Measurements from ENCODE around the gene KRT222.

Gene KRT222

GRCh38 chr17:40664582-40665333 is at the start of gene KRT222:
Gene KRT222, minus strand, starts transcription at chr17:40665177. Its CDS starts 78 bp downstream, at chr17:40665099.
- DNase-seq (ENCODE audit: low read depth): no peak

DNA sequence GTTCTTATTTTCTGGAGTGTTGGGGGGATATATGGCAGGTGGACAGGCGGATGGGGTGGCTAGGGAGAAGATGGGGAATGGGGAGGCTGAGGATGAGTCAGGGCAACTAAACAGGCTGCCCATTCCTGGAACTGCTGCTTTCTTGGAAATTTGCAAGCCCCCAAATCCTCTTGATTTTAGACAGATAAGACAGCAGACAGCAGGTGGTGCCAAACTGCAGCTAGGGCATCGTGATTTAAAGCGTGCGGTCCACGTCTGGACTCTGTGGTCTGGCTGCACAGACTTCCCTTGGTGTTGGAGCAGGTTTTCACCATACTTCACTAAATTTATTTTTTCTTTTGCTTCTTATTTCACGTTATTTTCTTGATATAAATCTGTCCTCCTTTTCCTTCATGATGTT is 49.5 kb upstream of the KRT222 start:
- DNase-seq (ENCODE audit: low read depth): no peak

- DNase-seq (ENCODE audit: low read depth): peak; percentile 47
Observed at GRCh38 chr17:40707745-40708144, 42.8 kb upstream of the KRT222 start.

DNA sequence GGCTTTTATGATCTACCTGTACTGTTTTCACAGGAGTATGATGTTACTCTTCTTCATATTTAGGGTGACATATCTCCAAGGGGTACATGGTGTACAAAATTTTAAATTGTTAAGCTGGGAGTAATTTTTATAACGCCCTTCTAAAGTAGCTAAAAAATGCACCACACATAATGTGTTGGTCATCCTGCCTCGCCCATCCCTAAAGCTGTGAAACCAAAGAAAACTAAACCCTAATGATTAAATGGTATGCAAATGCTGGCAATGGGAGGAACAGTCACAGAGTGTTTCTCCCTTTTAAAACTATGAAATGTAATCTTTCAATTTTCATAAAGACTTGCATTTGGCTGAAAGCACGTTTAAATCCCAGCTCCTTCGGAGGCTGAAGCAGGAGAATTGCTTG is 40.6 kb upstream of the KRT222 start:
- DNase-seq (ENCODE audit: low read depth): no peak

DNA sequence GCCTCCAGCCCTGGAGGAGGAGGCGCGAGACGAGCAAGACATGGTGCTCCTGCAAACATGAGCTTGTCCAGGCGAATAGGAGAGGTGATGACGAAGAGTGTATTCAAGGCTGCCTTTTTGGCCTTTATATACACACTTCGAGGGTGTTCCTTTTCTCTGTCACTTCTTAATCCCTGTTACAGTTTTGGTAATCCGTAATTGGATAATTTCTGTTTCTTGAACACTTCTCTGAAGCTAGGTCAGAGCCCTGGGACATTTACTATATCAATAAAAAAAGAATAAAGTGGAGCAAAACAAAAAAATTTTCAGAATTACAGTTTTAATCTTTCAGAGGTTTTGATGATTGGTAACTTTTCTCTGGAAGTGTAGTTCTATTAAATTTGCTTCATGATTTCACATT is 38.7 kb upstream of the KRT222 start, which contains the start of gene KRT24:
TSS of gene KRT24 (minus strand) at position 101 of the 400 bp plus-strand sequence. CDS start at position 42, 59 bp downstream.
- DNase-seq (ENCODE audit: low read depth): no peak

GRCh38 chr17:40702271-40702670 is 37.3 kb upstream of the KRT222 start:
- DNase-seq (ENCODE audit: low read depth): no peak

- no peak for DNase-seq (ENCODE audit: low read depth)
Observed at GRCh38 chr17:40699853-40700252, 34.9 kb upstream of the KRT222 start.

DNA sequence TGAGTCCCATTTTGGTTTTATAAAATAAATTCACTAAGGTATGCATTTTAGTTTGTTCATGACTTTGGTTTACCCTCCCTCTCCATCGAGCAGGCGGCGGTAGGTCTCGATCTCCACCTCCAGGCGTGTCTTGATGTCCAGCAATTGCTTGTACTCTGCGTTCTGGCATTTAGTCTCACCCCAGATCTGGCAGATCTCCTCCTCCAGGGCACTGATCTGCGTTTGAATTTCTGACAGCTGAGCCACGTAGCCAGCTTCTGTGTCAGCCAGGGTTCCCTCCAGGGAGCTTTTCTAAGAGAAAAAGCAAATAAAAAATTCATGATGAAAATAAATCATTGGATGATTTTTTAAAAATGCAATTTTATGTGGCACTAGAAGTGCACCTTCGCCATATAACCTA is 34.4 kb upstream of the KRT222 start:
- peak; percentile 34 for DNase-seq (ENCODE audit: low read depth)

DNA sequence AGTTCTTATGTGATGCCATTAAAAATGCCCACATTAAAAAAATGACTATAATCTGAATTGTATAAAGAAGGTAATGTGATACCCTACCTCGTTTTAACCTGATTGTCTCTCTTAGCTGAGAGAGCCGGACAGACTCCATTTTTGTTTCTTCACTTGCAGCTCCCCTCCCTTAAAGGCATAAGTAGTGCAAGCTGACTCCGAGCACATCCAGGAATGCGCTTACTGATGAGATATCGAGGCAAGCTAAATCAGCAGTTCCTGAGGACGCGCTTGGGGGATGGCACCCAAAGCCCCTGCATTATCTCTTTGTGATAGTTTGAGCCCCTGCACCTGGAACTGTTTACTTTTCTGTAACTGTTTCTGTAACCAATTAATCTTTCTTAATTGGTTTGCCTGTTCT is 32.3 kb upstream of the KRT222 start:
- no peak for DNase-seq (ENCODE audit: low read depth)

GRCh38 chr17:40696651-40697072 is 31.7 kb upstream of the KRT222 start:
- DNase-seq (ENCODE audit: low read depth): no peak

GRCh38 chr17:40695874-40696472 is 31.0 kb upstream of the KRT222 start:
- DNase-seq (ENCODE audit: low read depth): no peak

DNA sequence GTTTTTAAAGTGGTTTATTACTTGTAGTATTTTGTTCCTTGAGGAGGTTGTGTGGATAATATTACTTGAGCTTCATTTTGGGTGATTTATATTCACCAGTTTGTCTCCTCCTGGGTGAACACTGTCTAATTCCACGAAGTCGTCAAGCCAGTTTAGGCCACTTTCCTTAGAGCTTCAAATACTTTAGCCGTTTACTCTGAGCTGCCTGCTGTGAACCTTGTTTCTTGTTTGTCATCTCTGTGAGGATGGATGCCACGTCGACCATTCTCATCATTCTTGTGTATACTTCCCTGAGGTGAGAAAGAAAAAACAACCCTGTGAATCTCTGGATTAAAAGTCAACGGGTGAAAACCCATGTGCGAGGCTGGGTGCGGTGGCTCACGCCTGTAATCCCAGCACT is 29.6 kb upstream of the KRT222 start:
- no peak for DNase-seq (ENCODE audit: low read depth)

GRCh38 chr17:40687106-40687505 is 22.1 kb upstream of the KRT222 start:
- DNase-seq (ENCODE audit: low read depth): no peak

- DNase-seq (ENCODE audit: low read depth): no peak
Observed at GRCh38 chr17:40686192-40686591, 21.2 kb upstream of the KRT222 start.

DNA sequence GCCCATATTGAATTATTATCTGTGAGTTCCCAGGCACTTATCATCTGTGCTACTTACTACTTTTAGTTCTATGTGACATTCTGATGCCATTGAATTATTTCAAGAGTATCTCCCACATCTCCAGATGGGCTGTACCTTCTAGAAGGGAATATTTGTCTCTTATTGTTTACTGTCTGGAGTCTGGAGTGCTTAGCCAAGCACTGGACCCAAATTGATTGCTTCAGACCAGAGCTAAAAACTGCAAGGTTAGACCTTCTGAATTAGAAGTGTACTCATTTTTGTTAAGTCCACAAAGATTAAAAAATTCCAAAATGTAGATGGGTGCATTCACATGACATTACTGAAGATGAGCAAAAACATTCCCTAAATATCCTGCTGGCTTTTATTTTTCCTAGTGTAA is 16.0 kb upstream of the KRT222 start:
- DNase-seq (ENCODE audit: low read depth): no peak

GRCh38 chr17:40679523-40679907 is 14.5 kb upstream of the KRT222 start:
- DNase-seq (ENCODE audit: low read depth): no peak

GRCh38 chr17:40678902-40679522 is 14.0 kb upstream of the KRT222 start:
- no peak for DNase-seq (ENCODE audit: low read depth)

- DNase-seq (ENCODE audit: low read depth): no peak
Observed at GRCh38 chr17:40675905-40676304, 10.9 kb upstream of the KRT222 start.

GRCh38 chr17:40672654-40673053 is 7.7 kb upstream of the KRT222 start:
- DNase-seq (ENCODE audit: low read depth): no peak

- DNase-seq (ENCODE audit: low read depth): no peak
Observed at GRCh38 chr17:40671282-40671681, 6.3 kb upstream of the KRT222 start.

GRCh38 chr17:40666331-40666730 is 1.4 kb upstream of the KRT222 start:
- no peak for DNase-seq (ENCODE audit: low read depth)

GRCh38 chr17:40663252-40663651 is 1.7 kb downstream of the KRT222 start:
- no peak for DNase-seq (ENCODE audit: low read depth)

GRCh38 chr17:40659911-40660310 is 5.1 kb downstream of the KRT222 start:
- DNase-seq (ENCODE audit: low read depth): no peak

All from stromal cell of bone marrow (primary cell).